Islet of Langerhans (tissue), 1 donor: ENCODE data around the gene EFCAB8.
"Not testable (repeated sequence)": the region's sequence is repeated elsewhere in the genome, so short reads cannot be mapped to it uniquely, and the experiment has no call there.

Source experiments
- FAIRE-seq: peaks from one replicate; lab custom pipeline; 2011; peaks lifted over from hg19 to GRCh38; lab: Jason Lieb, UNC

The EFCAB8 gene

GRCh38 chr20:32973077-32973717 lies 114.5 kb downstream of the EFCAB8 start:
- no peak for FAIRE-seq

GRCh38 chr20:32974204-32975064 lies 115.7 kb downstream of the EFCAB8 start:
- FAIRE-seq, result not testable (repeated sequence)

- FAIRE-seq, result not testable (repeated sequence)
These were observed 116.4 kb downstream of the EFCAB8 start for GRCh38 chr20:32975121-32975520.

- FAIRE-seq, result no peak
These were observed 117.3 kb downstream of the EFCAB8 start for GRCh38 chr20:32975698-32976674.

- no peak for FAIRE-seq
These were observed 118.0 kb downstream of the EFCAB8 start for GRCh38 chr20:32976746-32977145.

DNA sequence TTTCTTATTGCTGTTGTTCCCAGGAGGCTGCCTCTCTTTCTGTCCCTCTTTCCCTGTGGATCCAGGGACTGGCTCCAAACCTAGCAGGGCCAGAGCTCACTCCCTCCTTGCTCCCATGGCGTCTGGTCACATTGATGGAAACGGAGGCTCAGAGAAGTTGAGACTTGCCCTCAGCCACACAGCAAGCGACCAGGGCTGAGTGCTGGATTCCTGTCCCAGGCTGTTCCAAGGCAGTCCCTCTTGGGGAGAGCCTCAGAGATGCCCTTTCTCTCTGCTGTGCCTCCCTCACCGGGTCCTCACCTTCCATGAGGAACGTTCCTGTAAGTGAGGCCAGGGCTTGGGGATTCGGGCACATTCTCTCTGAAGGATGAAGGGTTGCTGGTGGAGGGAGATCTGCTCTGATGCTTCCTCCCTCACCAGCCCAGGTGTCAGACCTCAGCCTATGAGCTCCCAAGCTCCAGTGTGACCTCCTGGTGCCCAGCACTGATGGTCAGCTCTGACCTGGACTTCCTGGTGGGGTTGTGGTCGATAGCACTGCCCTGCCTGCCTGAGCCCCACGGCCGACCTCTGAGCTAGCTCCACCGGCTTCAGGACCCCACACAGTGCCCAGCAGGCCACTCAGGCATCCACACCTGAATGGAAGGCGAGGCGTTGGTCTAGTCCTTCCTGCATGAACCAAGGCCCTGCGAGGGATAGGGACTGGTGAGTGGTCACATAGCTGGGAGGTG lies 118.7 kb downstream of the EFCAB8 start:
- no peak for FAIRE-seq

- no peak for FAIRE-seq
These were observed 119.2 kb downstream of the EFCAB8 start for GRCh38 chr20:32978009-32978335.

GRCh38 chr20:32979201-32979998 lies 120.7 kb downstream of the EFCAB8 start:
- no peak for FAIRE-seq

DNA sequence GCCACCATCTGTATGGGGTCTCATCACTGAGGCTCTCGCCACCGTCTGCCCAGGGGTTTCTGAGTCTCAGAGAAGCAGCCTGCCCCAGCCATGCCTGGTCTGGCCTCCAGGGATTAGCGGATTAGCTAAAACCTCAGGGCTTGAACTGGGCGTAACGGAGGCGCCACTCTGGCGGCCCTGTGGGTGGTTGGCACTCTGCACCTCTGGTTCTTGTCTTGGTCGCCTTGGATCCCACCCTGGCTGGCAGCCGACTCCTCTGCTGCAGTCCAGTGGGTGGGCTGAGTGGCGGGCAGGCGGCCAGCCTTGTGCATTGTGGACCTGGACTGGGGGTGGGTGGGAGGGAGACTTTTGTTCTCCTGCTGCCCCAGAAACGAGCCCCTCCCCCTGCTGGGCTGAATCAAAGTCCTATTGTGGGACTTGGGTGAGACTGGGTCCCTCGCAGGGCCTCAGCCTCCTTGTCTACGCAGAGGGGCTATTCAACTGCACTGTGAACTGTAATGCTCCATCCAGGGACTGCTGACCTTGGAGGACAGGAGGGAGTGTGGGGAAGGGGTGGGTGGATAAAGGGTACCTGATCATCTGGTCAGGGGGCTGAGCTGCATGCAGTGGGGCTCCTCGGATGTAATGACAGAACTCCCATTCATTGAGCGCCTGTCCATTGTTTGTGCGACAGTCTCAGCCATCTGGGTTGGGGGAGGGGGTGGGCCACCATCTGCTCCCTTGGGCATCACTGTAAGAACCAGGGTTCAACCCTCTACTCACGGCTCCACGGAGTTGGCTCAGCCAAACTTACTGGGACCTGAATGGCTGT lies 121.6 kb downstream of the EFCAB8 start:
- FAIRE-seq, result no peak

- FAIRE-seq, result no peak
These were observed 122.3 kb downstream of the EFCAB8 start for GRCh38 chr20:32980990-32981389.

GRCh38 chr20:32982617-32983458 lies 124.1 kb downstream of the EFCAB8 start:
- no peak for FAIRE-seq

DNA sequence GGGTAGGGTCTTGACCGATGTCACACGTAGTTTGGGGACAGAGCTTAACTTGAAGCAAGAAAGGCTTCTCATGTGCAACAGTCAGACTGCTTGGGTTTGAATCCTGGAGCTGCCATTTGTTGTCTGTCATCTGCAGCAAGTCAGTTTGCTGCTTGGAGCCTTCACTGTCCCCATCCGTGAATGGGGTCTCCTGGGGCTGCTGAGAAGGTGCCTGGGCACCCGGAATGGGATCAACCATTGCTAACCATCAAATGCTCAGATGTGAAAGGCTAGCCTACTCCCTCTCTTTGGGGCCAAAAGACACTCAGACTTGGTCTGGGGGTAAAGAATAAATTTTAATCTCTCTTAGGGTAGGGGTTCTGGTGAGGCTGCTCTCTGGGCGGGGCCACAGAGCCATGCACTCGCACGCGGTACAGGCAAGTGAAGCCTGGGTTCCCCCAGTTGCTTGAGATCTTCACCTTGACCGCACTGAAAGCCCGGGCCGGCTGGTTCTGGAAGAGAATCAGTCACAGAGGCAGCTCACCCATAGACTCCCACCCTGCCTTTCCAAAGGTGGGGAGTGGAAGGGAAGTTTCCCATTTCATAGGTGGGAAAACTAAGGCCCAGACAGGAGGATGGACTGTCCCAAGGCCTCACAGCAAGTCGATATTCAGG lies 124.9 kb downstream of the EFCAB8 start:
- FAIRE-seq, result no peak

DNA sequence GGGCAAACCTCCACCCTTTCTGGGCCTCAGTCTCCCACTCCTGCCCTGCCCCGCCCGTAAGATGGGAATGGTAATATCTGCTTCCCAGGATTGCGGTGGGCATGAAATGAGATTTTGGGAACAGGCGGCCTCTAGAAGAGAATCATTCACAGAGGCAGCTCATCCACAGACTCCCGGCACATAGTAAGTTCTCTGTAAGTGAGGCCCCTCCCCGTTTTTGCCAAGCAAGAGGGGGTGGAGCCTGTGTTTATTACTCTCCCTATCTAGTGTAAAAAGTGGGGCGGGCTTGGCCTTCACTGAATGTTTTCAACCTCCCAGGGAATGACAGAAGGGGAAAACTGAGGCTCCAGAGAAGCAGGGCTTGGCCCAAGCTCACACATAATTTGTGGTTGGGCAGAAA lies 125.5 kb downstream of the EFCAB8 start:
- FAIRE-seq, result no peak

- FAIRE-seq, result no peak
These were observed 126.1 kb downstream of the EFCAB8 start for GRCh38 chr20:32984631-32985354.

- no peak for FAIRE-seq
These were observed 126.9 kb downstream of the EFCAB8 start for GRCh38 chr20:32985596-32985995.

- no peak for FAIRE-seq
These were observed 127.7 kb downstream of the EFCAB8 start for GRCh38 chr20:32986331-32986966.

GRCh38 chr20:32987044-32987825 lies 128.5 kb downstream of the EFCAB8 start:
- FAIRE-seq, result no peak
